Mucosa of rectum (tissue), 2 donors: ENCODE measurements around the gene ATP13A1.
A peak's percentile ranks its signal among the peaks of the same experiment; 100 is the strongest.
"Not testable (repeated sequence)": the region's sequence is repeated elsewhere in the genome, so short reads cannot be mapped to it uniquely, and the experiment has no call there.

Experiments used
- H3K27ac ChIP-seq, 2 donors: one replicate each; pipeline ENCODE4 v1.7.0; 2013; ENCODE audit warnings: inconsistent platforms in 2 of 2, low read depth in 2 of 2, low read length in 2 of 2
- H3K27me3 ChIP-seq, 2 donors: one replicate each; pipeline ENCODE4 v1.7.0; 2013; ENCODE audit warnings: low read length in 2 of 2; ENCODE audit not compliant: control insufficient read depth in 2 of 2, insufficient read depth in 2 of 2
- H3K36me3 ChIP-seq, 2 donors: one replicate each; pipeline ENCODE4 v1.7.0; 2013; ENCODE audit warnings: low read length in 2 of 2; ENCODE audit not compliant: control insufficient read depth in 2 of 2, insufficient read depth in 2 of 2
- H3K4me1 ChIP-seq, 2 donors: one replicate each; pipeline ENCODE4 v1.7.0; 2013; ENCODE audit warnings: low read length in 2 of 2, mild to moderate bottlenecking in 1 of 2; ENCODE audit not compliant: control insufficient read depth in 2 of 2, insufficient read depth in 2 of 2
- H3K4me3 ChIP-seq, 2 donors: one replicate each; pipeline ENCODE4 v1.7.0; 2013; ENCODE audit warnings: low read length in 2 of 2
- H3K9ac ChIP-seq, 2 donors: one replicate each; pipeline ENCODE4 v1.7.0; 2013; ENCODE audit warnings: low read length in 2 of 2, low read depth in 1 of 2, mild to moderate bottlenecking in 1 of 2
- H3K9me3 ChIP-seq, 2 donors: one replicate each; pipeline ENCODE4 v1.7.0; 2013; ENCODE audit warnings: low read length in 2 of 2; ENCODE audit not compliant: control insufficient read depth in 2 of 2
- donor health status: healthy.
- donor health status: Normal muscosa, but diverticular disease.

The ATP13A1 gene

DNA sequence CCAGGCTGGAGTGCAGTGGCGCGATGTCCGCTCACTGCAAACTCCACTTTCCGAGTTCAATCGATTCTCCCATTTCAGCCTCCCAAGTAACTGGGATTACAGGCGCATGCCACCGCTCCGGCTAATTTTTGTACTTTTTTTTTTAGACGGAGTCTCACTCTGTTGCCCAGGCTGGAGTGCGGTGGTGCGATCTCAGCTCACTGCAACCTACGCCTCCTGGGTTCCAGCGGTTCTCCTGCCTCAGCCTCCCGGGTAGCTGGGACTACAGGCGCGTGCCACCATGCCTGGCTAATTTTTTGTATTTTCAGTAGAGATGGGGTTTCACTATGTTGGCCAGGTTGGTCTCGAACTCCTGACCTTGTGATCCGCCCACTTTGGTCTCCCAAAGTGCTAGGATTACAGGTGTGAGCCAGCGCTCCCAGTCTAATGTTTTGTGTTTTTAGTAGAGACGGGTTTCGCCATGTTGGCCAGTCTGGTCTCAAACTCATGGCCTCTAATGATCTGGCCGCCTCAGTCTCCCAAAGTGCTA is 2.0 kb upstream of the ATP13A1 start:
- not testable (repeated sequence) for H3K9me3 ChIP-seq, H3K27ac ChIP-seq, H3K9ac ChIP-seq, H3K27me3 ChIP-seq, H3K4me3 ChIP-seq, H3K36me3 ChIP-seq
- peaks cover 19 to 28% of the 10 kb centered on the region in 2 donors for H3K4me1 ChIP-seq

DNA sequence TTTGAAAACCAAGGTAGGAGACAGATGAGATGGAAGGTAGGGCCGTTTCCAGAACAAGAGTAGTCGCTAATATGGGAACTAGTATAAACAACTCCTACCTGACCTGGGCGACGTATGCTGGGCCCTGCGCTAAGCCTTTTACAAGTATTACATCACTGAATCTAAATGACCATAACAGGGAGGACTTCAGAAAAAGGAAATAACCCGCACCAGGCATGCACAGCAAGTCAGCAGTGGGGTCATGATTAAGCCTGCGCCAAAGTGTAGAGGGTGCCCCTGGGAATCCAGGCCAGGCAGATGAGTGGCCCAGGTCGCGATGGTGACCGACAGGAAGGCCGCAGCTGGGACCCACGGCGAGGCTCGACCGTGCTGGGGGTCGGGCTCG is 613 bp downstream of the ATP13A1 start:
- peak overlapping the region; percentile 84 to 91 for H3K9ac ChIP-seq
- H3K36me3 ChIP-seq = peaks cover 6 to 23% of the 10 kb centered on the region in 2 donors
- H3K27me3 ChIP-seq = no peaks in the 10 kb centered on the region
- no peaks in the 10 kb centered on the region for H3K9me3 ChIP-seq
- peak overlapping the region; percentile 86 to 95 for H3K4me3 ChIP-seq
- peak overlapping the region; percentile 91 to 93 for H3K27ac ChIP-seq
- H3K4me1 ChIP-seq = peaks cover 19 to 20% of the 10 kb centered on the region in 2 donors

GRCh38 chr19:19662344-19662743 is 1.1 kb downstream of the ATP13A1 start:
- H3K9ac ChIP-seq = peak overlapping the region; percentile 84 to 91
- no peaks in the 10 kb centered on the region for H3K27me3 ChIP-seq
- H3K27ac ChIP-seq = peak overlapping the region in 1 of 2 donors; percentile 35
- H3K9me3 ChIP-seq = no peaks in the 10 kb centered on the region
- peaks cover 19 to 20% of the 10 kb centered on the region in 2 donors for H3K4me1 ChIP-seq
- peak overlapping the region; percentile 86 to 95 for H3K4me3 ChIP-seq
- peaks cover 6 to 27% of the 10 kb centered on the region in 2 donors for H3K36me3 ChIP-seq

DNA sequence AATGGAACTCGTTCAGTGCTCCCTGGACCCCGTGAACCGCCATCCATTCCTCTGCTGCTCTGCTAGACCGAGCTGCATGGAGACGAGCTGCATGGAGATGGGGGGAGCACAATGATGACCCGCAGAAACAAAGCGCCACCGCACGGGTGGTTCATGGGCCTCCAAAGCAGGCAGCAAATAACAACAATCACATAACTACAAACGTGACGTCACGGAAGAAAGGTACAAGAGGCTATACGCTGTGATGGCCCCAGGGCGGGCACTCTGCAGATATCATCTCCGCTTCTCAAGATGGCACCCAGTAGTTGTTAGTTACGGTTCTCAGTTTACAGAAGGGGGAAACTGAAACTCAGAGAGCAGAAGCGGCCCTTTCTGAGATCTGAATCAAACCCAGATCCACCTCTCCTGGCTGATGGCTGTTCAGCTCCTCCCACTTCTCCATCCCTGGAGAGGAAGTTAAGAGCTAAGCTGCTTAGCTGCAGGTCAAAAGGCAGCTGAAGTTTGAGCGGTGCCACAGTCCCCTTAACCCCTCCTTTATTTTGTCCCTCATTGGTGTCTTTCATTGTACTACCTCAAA is 1.7 kb downstream of the ATP13A1 start:
- Histone ChIP-seq H3K27me3 (no peaks in the 10 kb centered on the region), H3K9ac (peak overlapping the region in 1 of 2 donors; percentile 41), H3K4me3 (peak overlapping the region in 1 of 2 donors; percentile 95), H3K27ac (peak overlapping the region in 1 of 2 donors; percentile 78), H3K36me3 (peaks cover 12 to 33% of the 10 kb centered on the region in 2 donors), H3K4me1 (peaks cover 19 to 20% of the 10 kb centered on the region in 2 donors), H3K9me3 (no peaks in the 10 kb centered on the region)

GRCh38 chr19:19661141-19661674 is 2.3 kb downstream of the ATP13A1 start:
- H3K9ac ChIP-seq = peak overlapping the region in 1 of 2 donors; percentile 41
- peak overlapping the region in 1 of 2 donors; percentile 95 for H3K4me3 ChIP-seq
- H3K27ac ChIP-seq = peak overlapping the region in 1 of 2 donors; percentile 78

DNA sequence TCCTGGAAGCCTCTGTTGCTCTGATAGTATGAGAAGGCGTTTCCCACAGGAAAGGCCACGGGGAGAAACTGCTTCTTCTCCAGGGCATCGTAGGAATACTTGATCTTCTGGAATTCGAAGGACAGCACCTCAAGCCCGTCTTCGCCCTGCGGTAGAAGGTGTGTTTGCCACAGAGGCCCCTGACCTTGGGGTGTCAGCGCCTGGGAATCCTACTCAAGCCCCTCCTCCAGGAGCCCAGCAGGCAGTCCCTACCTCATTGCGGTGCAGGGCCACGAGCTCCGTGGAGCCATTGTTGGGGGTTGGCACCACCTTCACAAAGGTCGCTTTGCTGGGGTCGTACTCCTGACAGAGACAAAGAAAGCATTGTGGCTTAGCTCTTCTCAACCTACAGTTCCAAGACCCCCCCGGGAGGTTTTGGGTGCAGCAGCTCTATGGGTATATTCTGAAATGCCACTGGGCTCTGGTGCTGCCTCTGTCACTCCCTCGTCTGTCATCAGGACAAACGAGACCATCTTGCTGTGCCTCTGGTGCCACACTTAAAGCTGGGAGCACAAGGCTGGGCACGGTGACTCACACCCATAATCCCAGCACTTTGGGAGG is 3.7 kb downstream of the ATP13A1 start:
- Histone ChIP-seq H3K9me3 (no peaks in the 10 kb centered on the region), H3K4me3 (no peak overlapping the region), H3K36me3 (peaks cover 31 to 53% of the 10 kb centered on the region in 2 donors)

More at GRCh38 chr19:19661141-19661674, 2.3 kb downstream of the ATP13A1 start:
- H3K36me3 ChIP-seq = peaks cover 17 to 38% of the 10 kb centered on the region in 2 donors
- peaks cover 19 to 20% of the 10 kb centered on the region in 2 donors for H3K4me1 ChIP-seq
- no peaks in the 10 kb centered on the region for H3K9me3 ChIP-seq
- H3K27me3 ChIP-seq = no peaks in the 10 kb centered on the region

DNA sequence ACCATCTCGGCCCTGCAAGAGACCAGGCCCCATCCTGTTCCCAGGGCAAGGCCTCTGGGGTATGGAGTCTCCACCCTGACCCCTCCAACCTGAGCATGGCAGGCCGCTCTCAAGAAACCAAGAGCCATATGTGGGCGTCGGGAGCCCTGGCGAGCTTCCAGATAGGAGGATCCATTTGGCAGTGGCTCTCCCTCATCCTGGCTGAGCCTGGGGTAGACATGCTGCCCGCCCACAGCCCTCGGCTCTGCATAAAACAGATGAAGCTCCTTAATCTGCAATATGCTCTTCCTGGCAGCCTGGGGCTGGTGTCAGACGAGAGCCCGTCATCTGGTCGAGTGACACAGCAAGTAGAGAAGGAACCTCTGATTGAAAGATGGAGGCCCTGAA is 6.1 kb downstream of the ATP13A1 start:
- Histone ChIP-seq H3K9me3 (no peaks in the 10 kb centered on the region), H3K4me1 (peaks cover 12 to 13% of the 10 kb centered on the region in 2 donors), H3K9ac (no peak overlapping the region), H3K4me3 (no peak overlapping the region), H3K36me3 (peaks cover 51 to 72% of the 10 kb centered on the region in 2 donors), H3K27me3 (no peaks in the 10 kb centered on the region), H3K27ac (no peak overlapping the region)

More for the DNA sequence above, 3.7 kb downstream of the ATP13A1 start:
- H3K9ac ChIP-seq = no peak overlapping the region
- H3K27me3 ChIP-seq = no peaks in the 10 kb centered on the region
- peaks cover 19 to 20% of the 10 kb centered on the region in 2 donors for H3K4me1 ChIP-seq
- no peak overlapping the region for H3K27ac ChIP-seq

DNA sequence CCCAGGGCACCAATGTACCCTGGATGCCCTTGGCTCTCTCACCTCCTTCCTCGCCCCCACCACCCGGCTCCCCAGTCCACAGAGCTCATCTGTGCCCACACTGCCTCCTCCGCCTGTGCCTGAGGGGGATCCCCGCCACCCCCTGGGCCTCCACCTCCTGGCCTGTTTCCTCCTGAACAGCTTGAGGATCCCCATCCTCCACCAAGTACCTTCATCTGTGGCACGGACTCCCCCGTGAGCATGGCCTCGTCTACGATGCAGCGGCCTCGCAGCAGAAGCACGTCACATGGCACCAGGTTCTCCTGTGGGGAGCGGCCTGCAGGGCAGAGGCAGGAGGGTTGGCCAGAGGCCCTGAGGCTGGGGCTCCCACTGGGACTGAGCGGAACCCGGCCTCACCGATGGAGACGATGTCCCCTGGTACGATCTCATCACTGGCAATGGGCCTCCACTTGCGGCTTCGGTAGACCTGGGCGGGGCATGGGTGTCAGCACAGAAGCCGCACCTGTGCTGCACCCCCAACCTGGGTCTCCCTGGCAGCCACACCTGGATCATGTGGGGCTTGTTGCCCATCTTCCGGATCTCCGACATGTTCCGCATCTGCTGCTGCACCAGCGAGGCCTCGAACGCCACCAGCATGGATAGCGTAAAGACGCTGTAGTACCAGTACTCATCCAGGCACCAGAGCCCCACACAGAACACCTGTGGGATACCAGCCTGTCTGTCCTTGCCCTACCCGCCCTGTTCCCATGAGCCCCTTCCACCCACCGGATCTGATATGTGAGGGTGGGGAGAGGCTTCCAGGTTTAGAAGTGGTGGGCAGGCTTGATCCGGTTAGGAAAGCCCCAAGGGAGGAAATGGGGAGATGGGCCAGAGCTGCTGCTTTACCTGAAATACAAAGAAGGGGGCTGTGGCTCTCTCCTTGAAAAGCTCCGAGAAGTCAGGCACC is 6.8 kb downstream of the ATP13A1 start:
- peaks cover 5 to 8% of the 10 kb centered on the region in 2 donors for H3K4me1 ChIP-seq
- no peak overlapping the region for H3K4me3 ChIP-seq
- peaks cover 57 to 76% of the 10 kb centered on the region in 2 donors for H3K36me3 ChIP-seq
- H3K9me3 ChIP-seq = no peaks in the 10 kb centered on the region
- no peak overlapping the region for H3K27ac ChIP-seq
- H3K27me3 ChIP-seq = no peaks in the 10 kb centered on the region
- no peak overlapping the region for H3K9ac ChIP-seq

DNA sequence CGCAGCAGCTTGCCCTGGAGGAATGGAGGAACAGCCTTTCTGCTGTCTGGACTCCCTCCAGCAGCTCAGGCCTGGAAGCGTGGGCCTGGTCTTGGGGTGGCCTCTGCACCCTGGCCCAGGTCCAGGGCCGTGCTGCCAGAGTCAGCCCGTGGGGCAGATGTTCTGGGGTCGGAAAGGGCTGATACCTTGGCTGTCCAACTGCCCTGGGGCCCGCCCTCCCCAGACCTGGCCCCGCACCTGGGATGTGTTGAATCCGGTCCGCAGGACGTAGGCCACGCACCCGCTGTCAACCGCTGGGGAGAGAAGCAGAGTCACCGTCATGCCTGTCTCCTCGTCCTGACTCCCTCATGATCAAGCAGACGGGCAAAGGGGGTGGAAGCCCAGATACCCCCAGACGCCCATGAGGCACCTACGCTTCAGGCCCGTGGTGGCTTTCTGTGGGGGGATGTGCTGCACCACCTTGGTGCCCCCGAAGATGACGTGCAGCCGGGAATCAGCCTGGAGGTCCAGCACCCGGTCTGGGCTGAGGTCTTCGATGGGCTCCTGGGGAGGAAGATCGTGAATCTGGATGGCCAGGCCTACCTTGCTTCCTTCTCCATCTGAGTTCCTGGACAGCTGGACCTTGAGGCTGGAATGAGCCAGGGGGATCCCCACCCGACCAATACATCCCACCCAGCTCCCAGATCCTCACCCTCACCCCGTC is 7.7 kb downstream of the ATP13A1 start:
- H3K9ac ChIP-seq = no peak overlapping the region
- H3K4me3 ChIP-seq = no peak overlapping the region
- H3K9me3 ChIP-seq = no peaks in the 10 kb centered on the region
- no peaks in the 10 kb centered on the region for H3K27me3 ChIP-seq
- no peak overlapping the region for H3K27ac ChIP-seq
- peaks cover 66 to 85% of the 10 kb centered on the region in 2 donors for H3K36me3 ChIP-seq
- no peaks in the 10 kb centered on the region for H3K4me1 ChIP-seq
